ENCODE results near the gene NPVF.

NPVF gene

GRCh38 chr7:25223206-25223605, 5.1 kb downstream of the NPVF start:
- no peak for DNase-seq

- DNase-seq = no peak
Measured at GRCh38 chr7:25222666-25223065, 5.6 kb downstream of the NPVF start.

DNA sequence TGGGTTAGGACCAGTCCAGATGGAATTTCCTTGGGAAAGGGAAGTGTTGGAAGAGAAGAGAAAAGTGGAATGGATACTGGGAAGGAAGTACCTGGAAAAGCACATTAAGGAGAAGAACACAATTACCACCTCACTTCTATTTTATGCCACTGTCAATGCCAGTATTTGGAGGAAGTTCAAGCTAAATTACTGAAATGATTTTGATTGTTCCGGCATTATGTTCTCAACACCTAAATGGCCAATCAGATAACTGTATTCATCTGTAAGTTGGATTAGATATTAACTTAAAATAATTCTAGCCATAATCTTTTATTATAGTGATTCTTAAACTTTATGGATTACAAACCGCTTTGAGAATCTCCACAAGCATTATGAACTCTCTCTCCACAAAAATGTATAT, 7.3 kb downstream of the NPVF start:
- no peak for DNase-seq

DNA sequence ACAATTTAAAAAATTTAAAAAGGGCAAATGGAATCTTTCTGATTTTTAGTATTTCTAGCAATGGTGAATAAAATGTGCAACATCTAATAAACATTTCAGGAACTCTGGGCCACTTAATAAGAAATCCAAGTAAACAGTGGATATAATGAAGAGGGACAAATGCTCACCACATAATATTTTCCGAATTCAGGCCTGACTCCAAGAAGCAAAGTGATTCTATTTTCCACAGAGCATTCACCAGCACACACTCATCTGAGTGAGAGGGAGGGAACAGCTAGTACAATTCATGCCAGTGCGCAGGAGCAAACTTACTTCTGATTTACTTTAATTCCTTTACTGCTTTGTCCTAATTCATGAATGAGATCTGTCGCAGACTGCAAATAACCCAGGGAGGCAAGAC, 10.1 kb downstream of the NPVF start:
- DNase-seq = no peak

- DNase-seq = no peak
Measured at GRCh38 chr7:25216837-25217236, 11.4 kb downstream of the NPVF start.

DNA sequence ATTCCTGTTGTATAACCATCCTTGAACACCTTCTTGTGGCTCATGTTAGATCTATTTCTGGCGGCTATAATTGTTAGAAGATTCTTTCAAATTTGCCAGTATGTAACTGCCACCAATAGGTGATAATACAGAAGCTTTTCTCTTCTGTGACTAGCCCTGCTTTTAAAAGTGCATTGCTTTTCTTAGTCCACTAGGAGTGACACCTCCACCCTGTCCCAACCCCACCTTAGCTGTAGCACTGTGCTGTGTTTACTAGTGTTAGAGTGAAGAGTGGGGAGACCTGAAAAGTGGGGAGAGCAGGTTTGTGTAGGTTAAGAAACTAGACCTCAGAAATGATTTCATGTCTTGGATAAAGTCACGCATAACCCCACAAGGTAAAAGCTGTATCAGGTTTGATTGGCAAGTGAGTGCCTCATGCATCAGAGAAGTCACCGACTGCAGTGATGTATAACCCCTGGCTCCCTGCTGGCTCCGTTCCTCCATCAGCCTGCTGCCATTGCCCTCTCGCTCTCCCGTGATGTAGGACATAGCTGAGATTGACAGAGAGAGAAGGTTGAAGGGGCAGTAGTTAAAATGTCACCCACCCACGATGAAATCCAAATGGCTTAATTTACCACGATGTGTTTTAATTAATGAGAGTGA, 12.5 kb downstream of the NPVF start:
- DNase-seq = no peak

DNA sequence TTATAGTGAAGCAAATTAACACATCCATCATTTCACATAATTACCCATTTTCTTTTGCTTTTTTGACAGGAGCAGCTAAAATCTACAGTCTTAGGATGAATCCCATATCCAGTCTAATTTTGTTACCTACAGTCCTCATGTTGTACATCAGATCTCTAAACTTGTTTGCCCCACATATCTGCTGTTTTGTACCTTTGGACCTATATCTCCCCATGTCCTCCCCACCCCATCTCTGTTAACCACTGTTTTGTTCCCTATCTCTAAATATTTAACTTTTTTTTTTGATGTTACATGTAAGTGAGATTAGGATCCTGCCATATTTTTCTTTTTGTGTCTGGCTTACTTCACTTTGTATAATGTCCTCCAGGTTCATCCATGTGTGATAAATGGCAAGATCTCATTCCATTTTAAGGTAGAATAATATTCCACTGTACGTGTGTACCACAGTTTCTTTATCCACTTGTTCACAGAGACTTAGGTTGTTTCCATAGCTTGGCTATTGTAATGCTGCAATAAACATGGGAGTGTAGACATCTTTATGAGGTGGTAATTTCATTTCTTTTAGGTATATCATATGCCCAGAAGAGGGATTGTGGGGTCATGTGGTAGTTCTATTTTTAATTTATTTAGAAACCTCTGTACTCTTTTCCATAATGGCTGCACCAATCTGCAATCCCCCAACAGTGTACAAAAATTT, 19.6 kb downstream of the NPVF start:
- DNase-seq = no peak

- DNase-seq = no peak
Measured at GRCh38 chr7:25207887-25208286, 20.4 kb downstream of the NPVF start.

GRCh38 chr7:25206765-25207164, 21.5 kb downstream of the NPVF start:
- DNase-seq = no peak

- no peak for DNase-seq
Measured at GRCh38 chr7:25196132-25196896, 32.0 kb downstream of the NPVF start.

GRCh38 chr7:25194036-25194435, 34.2 kb downstream of the NPVF start:
- DNase-seq = no peak

DNA sequence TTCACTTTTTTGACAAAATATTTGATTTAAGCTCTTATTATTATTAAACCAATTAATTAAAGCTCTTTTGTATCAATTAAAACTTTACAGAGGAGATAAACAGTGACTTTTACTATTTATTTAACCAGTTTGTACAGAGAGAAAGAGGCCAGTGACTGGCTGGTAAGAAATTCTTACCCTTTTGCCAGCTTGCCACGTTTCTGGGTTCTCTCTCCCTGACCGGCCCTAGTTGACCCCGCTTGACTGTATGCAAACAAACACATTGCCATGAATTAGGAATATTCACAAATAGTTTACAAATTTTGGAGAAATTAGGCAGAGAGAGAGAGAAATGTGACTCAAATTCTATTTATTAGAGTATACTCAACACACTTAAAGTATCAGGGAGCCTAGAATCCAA, 36.2 kb downstream of the NPVF start:
- DNase-seq = no peak

DNA sequence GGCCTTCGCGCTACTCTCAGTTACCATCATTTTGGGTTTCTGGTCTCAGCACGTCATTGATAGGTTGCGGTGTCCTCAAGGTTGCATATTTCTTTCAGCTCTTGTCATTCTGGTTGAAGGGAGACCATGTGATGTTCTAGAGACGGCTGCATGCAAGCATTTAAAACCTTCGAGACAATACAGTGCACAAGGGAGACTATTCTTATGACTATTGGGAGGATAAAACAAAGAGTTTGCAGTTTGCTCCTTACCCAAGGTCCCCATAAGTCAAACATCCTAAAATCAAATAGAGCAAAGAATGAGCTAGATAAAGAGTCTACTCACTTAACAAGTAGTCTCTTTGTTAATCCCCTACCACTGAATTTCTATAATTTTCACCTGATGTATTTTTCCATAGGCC, 39.1 kb downstream of the NPVF start:
- DNase-seq = no peak

- no peak for DNase-seq
Measured at GRCh38 chr7:25187932-25188331, 40.4 kb downstream of the NPVF start.

DNA sequence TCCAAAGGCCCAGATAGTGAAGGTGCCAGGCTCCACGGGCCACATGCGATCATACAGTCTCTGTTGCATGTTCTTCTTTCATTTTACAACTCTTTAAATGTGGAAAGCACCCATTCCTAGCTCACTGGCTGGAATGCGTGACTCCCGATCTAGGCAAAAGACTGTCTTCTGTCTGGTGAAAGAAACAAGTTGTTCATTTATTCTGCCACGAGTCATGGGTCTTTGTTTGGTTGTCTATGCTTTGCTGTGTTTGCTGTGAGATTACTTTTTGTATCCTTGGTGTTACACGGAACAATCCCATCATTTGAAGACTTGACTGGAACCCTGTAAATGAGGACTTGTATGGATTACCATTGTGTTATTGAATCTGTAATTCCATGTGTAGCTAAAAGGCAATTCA, 41.9 kb downstream of the NPVF start:
- no peak for DNase-seq

DNA sequence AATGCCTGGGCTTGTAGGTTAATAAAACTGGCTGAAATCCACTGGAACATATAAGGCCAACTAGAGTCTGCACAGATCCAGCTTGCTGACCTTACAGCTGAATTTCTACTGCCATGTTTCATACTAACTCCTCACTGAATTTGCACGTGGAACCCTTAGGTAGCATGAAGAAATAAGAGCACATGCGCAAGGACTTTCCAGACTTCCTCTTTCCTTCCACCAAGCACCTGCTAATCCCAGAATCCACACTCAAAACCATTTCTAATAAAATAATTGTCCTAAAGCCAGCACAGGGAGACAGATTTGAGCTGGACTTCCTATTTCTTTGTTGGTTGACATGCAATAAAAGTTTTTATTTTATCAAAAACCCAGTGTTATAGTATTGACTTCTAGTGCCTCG, 46.8 kb downstream of the NPVF start:
- DNase-seq = no peak

DNA sequence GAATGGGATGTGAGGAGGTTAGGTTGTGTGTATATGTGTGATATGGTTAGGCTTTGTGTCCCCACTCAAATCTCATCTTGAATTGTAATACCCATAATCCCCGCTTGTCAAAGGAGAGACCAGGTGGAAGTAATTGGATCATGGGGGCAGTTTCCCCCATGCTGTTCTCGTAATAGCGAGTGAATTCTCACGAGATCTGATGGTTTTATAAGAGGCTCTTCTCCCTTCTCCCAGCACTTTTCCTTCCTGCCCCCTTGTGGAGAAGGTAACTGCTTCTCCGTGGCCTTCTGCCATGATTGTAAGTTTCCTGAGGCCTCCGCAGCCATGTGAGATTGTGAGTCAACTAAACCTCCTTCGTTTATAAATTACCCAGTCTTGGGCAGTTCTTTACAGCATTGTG, 47.3 kb downstream of the NPVF start:
- no peak for DNase-seq

GRCh38 chr7:25180592-25180923, 47.7 kb downstream of the NPVF start:
- DNase-seq = no peak

- DNase-seq = peak; percentile 98
Measured at GRCh38 chr7:25179771-25180591, 48.3 kb downstream of the NPVF start.

DNA sequence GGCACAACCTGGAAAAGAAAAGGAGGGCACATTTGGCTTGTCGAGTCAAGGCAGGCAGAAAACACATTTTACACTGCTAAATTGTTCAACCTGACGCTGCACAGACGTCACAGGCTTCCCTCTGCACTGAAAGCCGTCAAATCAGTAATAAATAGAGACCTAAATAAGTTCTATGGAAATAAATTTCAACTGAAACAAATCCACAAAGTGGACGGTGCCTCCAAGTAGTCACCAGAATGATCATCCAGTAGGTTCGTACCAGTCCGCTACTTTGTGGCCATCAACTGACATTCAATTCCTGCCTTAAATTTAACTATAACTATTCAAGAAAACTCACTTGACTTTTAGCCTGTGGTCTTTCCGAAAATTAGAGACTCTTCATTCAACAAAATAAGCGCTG, 49.0 kb downstream of the NPVF start:
- no peak for DNase-seq

Data from activated CD4-positive, CD25-positive, alpha-beta regulatory T cell treated with anti-CD3 and anti-CD28 coated beads, Interleukin-2, amount 50 U/mL, for 72 hours (primary cell).